IMR-90 (cell line): Measurements from ENCODE around the gene PCDHGB1. TPM values are rescaled to one million over a fixed set of nuclear protein-coding genes. Genes with fewer than 3 reads are reported as not detected.

Experiments used
- ATAC-seq: fragments of 200-7000 bp; cut with Tn5 transposase; 2 replicates; pipeline ENCODE4 v1.9.1; 2020; ENCODE audit warnings: low read depth, mild to moderate bottlenecking, moderate library complexity
- BruUV-seq: library from RNA; stranded (reverse); fragments of 400-500 nt; replicated peaks from 2 replicates; lab custom pipeline; 2021; lab: Mats Ljungman, UMichigan
- CTCF ChIA-PET: fragments of 300-600 bp; formaldehyde crosslinking; extraction: SDS; loops from one replicate; lab custom pipeline; 2021; ENCODE audit warnings: antibody characterized with exemption; lab: Yijun Ruan, JAX
- POLR2A ChIA-PET: fragments of 300-600 bp; sonication (Branson Sonifier 250); formaldehyde crosslinking; loops from one replicate; lab custom pipeline; 2022; ENCODE audit warnings: antibody characterized with exemption; ENCODE audit not compliant: unreplicated experiment; lab: Charles Lee
- DNase-seq: peaks from one replicate; pipeline ENCODE4 v3.0.0; 2013
- H2AFZ ChIP-seq: replicated peaks from 2 replicates; pipeline ENCODE3; 2013; ENCODE audit warnings: low read length, mild to moderate bottlenecking; ENCODE audit not compliant: poor library complexity
- H2AK5ac ChIP-seq: 2 replicates; pipeline ENCODE4 v1.6.1; 2013; ENCODE audit warnings: low read depth, low read length, inconsistent platforms
- H2AK9ac ChIP-seq: replicated peaks from 2 replicates; pipeline ENCODE3; 2013; ENCODE audit warnings: mild to moderate bottlenecking, low read depth, low read length, moderate library complexity; ENCODE audit not compliant: poor library complexity
- H2BK120ac ChIP-seq: 2 replicates; pipeline ENCODE4 v1.6.1; 2013; ENCODE audit warnings: low read depth, low read length, inconsistent platforms
- H2BK15ac ChIP-seq: 3 replicates; pipeline ENCODE4 v1.6.1; 2013; ENCODE audit warnings: low read depth, low read length, inconsistent platforms
- H2BK20ac ChIP-seq: 2 replicates; pipeline ENCODE4 v1.6.1; 2013; ENCODE audit warnings: low read depth, mild to moderate bottlenecking, inconsistent platforms, low read length, moderate library complexity
- H2BK5ac ChIP-seq: 2 replicates; pipeline ENCODE4 v1.6.1; 2013; ENCODE audit warnings: mild to moderate bottlenecking, low read depth, low read length, inconsistent platforms; ENCODE audit not compliant: poor library complexity, severe bottlenecking
- H3K14ac ChIP-seq: replicated peaks from 2 replicates; pipeline ENCODE4 v1.6.1; 2013; ENCODE audit warnings: low read depth, low read length, inconsistent platforms
- H3K18ac ChIP-seq: 2 replicates; pipeline ENCODE4 v1.6.1; 2013; ENCODE audit warnings: low read depth, low read length, control low read depth
- H3K23ac ChIP-seq: 2 replicates; pipeline ENCODE4 v1.6.1; 2013; ENCODE audit warnings: low read depth, low read length, inconsistent platforms
- H3K27ac ChIP-seq: 2 replicates; pipeline ENCODE4 v1.5.1; 2013; ENCODE audit warnings: mild to moderate bottlenecking, control low read depth, low read length; ENCODE audit not compliant: insufficient read depth
- H3K27me3 ChIP-seq: 2 replicates; pipeline ENCODE4 v1.6.1; 2013; ENCODE audit warnings: low read length; ENCODE audit not compliant: control insufficient read depth, insufficient read depth
- H3K36me3 ChIP-seq: 2 replicates; pipeline ENCODE4 v1.6.1; 2013; ENCODE audit warnings: low read length, mixed read lengths; ENCODE audit not compliant: control insufficient read depth, insufficient read depth
- H3K4ac ChIP-seq: 2 replicates; pipeline ENCODE4 v1.6.1; 2013; ENCODE audit warnings: low read depth, low read length, inconsistent platforms
- H3K4me1 ChIP-seq: 2 replicates; pipeline ENCODE4 v1.6.1; 2013; ENCODE audit warnings: low read length, mixed read lengths; ENCODE audit not compliant: control insufficient read depth, insufficient read depth
- H3K4me2 ChIP-seq: 2 replicates; pipeline ENCODE4 v1.6.1; 2013; ENCODE audit warnings: low read depth, mild to moderate bottlenecking, control low read depth, low read length, moderate library complexity
- H3K4me3 ChIP-seq: 2 replicates; pipeline ENCODE4 v1.5.1; 2013; ENCODE audit warnings: low read depth, mild to moderate bottlenecking, control low read depth, low read length, moderate library complexity; ENCODE audit not compliant: insufficient read depth
- H3K56ac ChIP-seq: 2 replicates; pipeline ENCODE4 v1.6.1; 2013; ENCODE audit warnings: low read length, inconsistent platforms; ENCODE audit not compliant: insufficient read depth; ENCODE audit errors: extremely low read depth
- H3K79me1 ChIP-seq, 2 experiments: 2 replicates each; pipeline ENCODE4 v1.6.1; 2013; ENCODE audit warnings: low read length in 2 of 2, inconsistent platforms in 1 of 2, low read depth in 1 of 2
- H3K9ac ChIP-seq: 2 replicates; pipeline ENCODE4 v1.6.1; 2013; ENCODE audit warnings: low read depth, low read length, control low read depth
- H3K9me1 ChIP-seq: 2 replicates; pipeline ENCODE4 v1.6.1; 2013; ENCODE audit warnings: low read length, inconsistent platforms; ENCODE audit not compliant: insufficient read depth
- H3K9me3 ChIP-seq: 2 replicates; pipeline ENCODE4 v1.6.1; 2013; ENCODE audit warnings: low read length; ENCODE audit not compliant: control insufficient read depth, insufficient read depth
- H4K20me1 ChIP-seq: 2 replicates; pipeline ENCODE4 v1.6.1; 2013; ENCODE audit warnings: low read length, inconsistent platforms; ENCODE audit not compliant: insufficient read depth
- H4K5ac ChIP-seq: 2 replicates; pipeline ENCODE4 v1.6.1; 2013; ENCODE audit warnings: mild to moderate bottlenecking, low read depth, low read length, control low read depth
- H4K8ac ChIP-seq, 2 experiments: 2 replicates each; pipeline ENCODE4 v1.6.1; 2013; ENCODE audit warnings: low read depth in 2 of 2, low read length in 2 of 2, control low read depth in 1 of 2, inconsistent platforms in 1 of 2
- H4K91ac ChIP-seq: 2 replicates; pipeline ENCODE4 v1.6.1; 2013; ENCODE audit warnings: low read depth, low read length, inconsistent platforms; ENCODE audit not compliant: insufficient read depth
- BHLHE40 ChIP-seq: fragments of 150-350 bp; IDR thresholded peaks from 2 replicates; pipeline ENCODE4 v1.6.1; 2016; ENCODE audit warnings: mild to moderate bottlenecking, low read depth, low read length
- CTCF ChIP-seq: conservative IDR thresholded peaks from 2 replicates; pipeline ENCODE4 v1.5.1; 2012; ENCODE audit warnings: mild to moderate bottlenecking, low read depth, low read length, improper control_type of control experiment
- ELK1 ChIP-seq: fragments of 150-350 bp; IDR thresholded peaks from 2 replicates; pipeline ENCODE4 v1.6.1; 2016; ENCODE audit warnings: low read depth, mild to moderate bottlenecking, low read length, moderate library complexity, borderline replicate concordance
- RAD21 ChIP-seq: IDR thresholded peaks from 2 replicates; pipeline ENCODE4 v1.6.1; 2012; ENCODE audit warnings: low read length, improper control_type of control experiment
- WGBS, 2 experiments: methylation state at CpG; one replicate each; pipeline versions ENCODE4 v1.1.5 to v1.1.7; 2013; ENCODE audit warnings: missing lambda C conversion rate in 2 of 2; ENCODE audit not compliant: insufficient read length in 1 of 2; ENCODE audit errors: extremely low coverage in 2 of 2; 5-methylcytosine and 5-hydroxymethylcytosine counted together
- dilution Hi-C: fragments of 300-500 bp; cut with HindIII; formaldehyde crosslinking; loops from one replicate; pipeline ENCODE4 v1.14.3; 2018; ENCODE audit warnings: low sequenced_read_pairs; ENCODE audit not compliant: unreplicated experiment
- in situ Hi-C: fragments of 300-500 bp; cut with MboI; formaldehyde crosslinking; loops from 3 replicates; pipeline ENCODE4 v1.14.3; 2019; ENCODE audit warnings: low sequenced_read_pairs, inconsistent platforms, mixed read lengths
- intact Hi-C: fragments of 100-400 bp; cut with micrococcal nuclease; formaldehyde crosslinking; loops from 2 replicates; pipeline ENCODE4 v1.10.0; 2022
- polyA plus RNA-seq, 3 experiments: library from polyadenylated mRNA; depleted of rRNA; stranded (reverse); fragments of >200 nt; gene quantifications; 2 replicates each; pipeline ENCODE4 v1.2.3, GENCODE V29; 2012; ENCODE audit warnings: low replicate concordance in 1 of 3
- total RNA-seq: library from RNA; depleted of rRNA; stranded (reverse); fragments of >200 nt; gene quantifications from 2 replicates; pipeline ENCODE4 v1.2.3, GENCODE V29; 2012

The PCDHGB1 gene
- total and polyA plus RNA-seq, 2 of the 4 experiments (the other 2 are of a cell fraction), result 1.9 to 3.6 TPM

- Histone ChIP-seq H2BK20ac (no peak within 1 kb of the TSS), H4K20me1 (no peaks in the 10 kb centered on the region), H2AK9ac (no peak within 1 kb of the TSS), H3K4me2 (peak within 1 kb of the TSS; percentile 88), H4K8ac (0 out of 4 replicates have a peak within 1 kb of the TSS, but pooled peaks of 1 of the 2 experiments have one; percentile 31), H3K18ac (0 out of 2 replicates have a peak within 1 kb of the TSS, but pooled peaks have one; percentile 57), H4K91ac (no peak within 1 kb of the TSS), H3K14ac (peak within 1 kb of the TSS; percentile 43; the same call in 1 of the 2 replicates), H2BK120ac (no peak within 1 kb of the TSS), H2BK5ac (peak within 1 kb of the TSS; percentile 60), H3K9ac (peak within 1 kb of the TSS; percentile 45; the same call in 1 of the 2 replicates), H3K36me3 (peaks cover 2% of the 10 kb centered on the region), H2AFZ (peak within 1 kb of the TSS; percentile 85), H3K4ac (no peak within 1 kb of the TSS), H3K27me3 (no peaks in the 10 kb centered on the region), H4K5ac (peak within 1 kb of the TSS; percentile 67; the same call in 1 of the 2 replicates), H3K27ac (no peak within 1 kb of the TSS), H3K79me1 (no peaks in the 10 kb centered on the region; a peak in 1 of 4 replicates), H3K9me3 (peaks cover 31% of the 10 kb centered on the region), H3K56ac (no peak within 1 kb of the TSS), H2BK15ac (no peak within 1 kb of the TSS), H3K4me3 (peak within 1 kb of the TSS; percentile 55), H3K9me1 (no peaks in the 10 kb centered on the region), H3K4me1 (no peaks in the 10 kb centered on the region), H2AK5ac (no peak within 1 kb of the TSS), H3K23ac (peak within 1 kb of the TSS; percentile 10; the same call in 1 of the 2 replicates)
- POLR2A ChIA-PET, result no interaction called here
- BruUV-seq, result no TSS peak
- intact Hi-C loops (no loop called here), in situ Hi-C loops (no loop called here), dilution Hi-C loops (no loop called here)
- DNase-seq (peak; percentile 75), ATAC-seq (peak; percentile 49)
- 7% methylated on average over 5 of the region's 21 CpGs; no CpG with 5 or more reads in 1 of the 2 experiments for WGBS, 2 experiments
- TF ChIP-seq ELK1, result no peak
- peak; percentile 45 for TF ChIP-seq RAD21
- TF ChIP-seq CTCF, result peak; percentile 68
- TF ChIP-seq BHLHE40, result peak; percentile 21; the same call in 1 of the 2 replicates
- CTCF ChIA-PET, result interaction anchor here (0.6 to 1.2 kb wide), 7 partner anchors 8 to 233 kb away, joined by 3 to 6 read pairs (median 3); partner anchors contain the start of genes PCDHGA10 and PCDHGA2
Observed at GRCh38 chr5:141330299-141331080, 19.4 kb upstream of the PCDHGB1 start, which contains the start of gene PCDHGA1. TSS of gene PCDHGA1 (plus strand) at chr5:141330514.
